GM21528 (cell line): ENCODE results near the gene TFB2M.
"Not testable (repeated sequence)": the region's sequence is repeated elsewhere in the genome, so short reads cannot be mapped to it uniquely, and the experiment has no call there.

Experiments
- ATAC-seq: cut with Tn5 transposase; IDR thresholded peaks from one replicate; pipeline ENCODE4 v1.9.1; 2021; ENCODE audit warnings: mild to moderate bottlenecking, moderate library complexity; ENCODE audit not compliant: unreplicated experiment, low FRiP score

TFB2M gene

DNA sequence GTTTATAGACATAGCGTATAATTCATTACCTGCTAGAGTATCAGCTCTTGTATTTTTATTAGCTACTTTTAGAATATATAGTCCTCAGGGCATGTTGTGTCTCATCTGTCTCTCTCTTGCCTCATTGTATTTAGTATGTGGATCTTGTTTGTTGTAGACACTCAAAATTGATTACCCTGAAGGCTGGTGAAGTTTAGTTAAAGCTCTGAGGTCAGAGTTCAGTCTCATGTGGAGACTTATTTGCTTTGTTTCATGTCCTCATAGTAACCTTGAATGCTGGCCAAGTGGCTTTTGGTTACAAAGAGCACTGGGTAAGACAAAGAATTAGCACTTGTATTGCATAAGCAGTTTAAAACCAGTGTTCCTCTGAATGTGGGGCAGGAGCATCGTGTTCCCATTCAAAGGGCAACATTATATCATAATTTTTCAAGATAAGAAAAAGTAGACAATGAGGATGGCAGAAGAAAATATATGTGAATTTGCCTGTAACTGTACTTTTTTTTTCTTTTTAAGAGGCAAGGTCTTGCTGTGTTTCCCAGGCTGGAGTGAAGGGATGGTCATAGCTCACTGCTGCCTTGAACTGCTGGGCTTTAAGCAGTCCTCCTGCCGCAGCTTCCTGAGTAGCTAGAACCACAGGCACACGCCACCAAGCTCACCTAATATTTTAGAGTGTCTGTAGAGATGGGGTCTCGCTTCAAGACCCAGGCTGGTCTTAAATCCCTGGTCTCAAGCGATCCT is 17.6 kb upstream of the TFB2M start:
- no peak for ATAC-seq

- ATAC-seq, result no peak
These were observed 17.0 kb upstream of the TFB2M start for GRCh38 chr1:246583056-246583440.

DNA sequence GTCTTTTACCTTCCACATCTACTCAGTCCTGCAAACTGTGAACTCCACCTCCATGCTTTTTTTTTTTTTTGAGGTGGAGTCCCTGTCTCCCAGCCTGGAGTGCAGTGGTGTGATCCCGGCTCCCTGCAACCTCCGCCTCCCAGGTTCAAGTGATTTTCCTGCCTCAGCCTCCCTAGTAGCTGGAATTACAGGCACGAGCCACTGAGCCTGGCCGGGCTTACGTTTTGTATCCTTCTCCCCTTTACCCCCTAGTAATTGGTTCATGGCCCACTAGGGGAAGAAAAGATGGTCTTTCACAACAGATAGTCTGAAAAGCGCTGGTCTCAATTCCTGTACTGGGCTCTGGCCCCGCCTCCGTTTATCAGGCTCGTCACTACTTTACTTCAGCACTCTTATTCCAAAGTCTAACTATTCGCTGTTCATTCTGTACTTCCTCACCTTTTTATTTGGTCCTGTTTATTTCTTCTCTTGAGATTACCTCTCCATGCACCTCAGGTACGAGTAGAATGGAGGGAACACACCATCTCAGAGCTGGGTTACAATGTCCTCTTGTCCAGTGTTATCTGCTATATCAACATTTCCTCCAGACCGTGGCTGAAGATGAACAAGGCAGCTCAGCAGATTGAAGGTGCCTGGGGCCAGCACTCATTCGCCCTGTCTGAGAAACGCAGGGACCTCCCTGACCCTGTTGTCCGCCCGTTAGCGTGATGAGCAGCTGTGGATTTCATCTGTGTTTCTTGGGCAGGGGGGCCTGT is 16.4 kb upstream of the TFB2M start:
- ATAC-seq, result no peak

GRCh38 chr1:246580497-246581370 is 14.7 kb upstream of the TFB2M start:
- ATAC-seq, result no peak

DNA sequence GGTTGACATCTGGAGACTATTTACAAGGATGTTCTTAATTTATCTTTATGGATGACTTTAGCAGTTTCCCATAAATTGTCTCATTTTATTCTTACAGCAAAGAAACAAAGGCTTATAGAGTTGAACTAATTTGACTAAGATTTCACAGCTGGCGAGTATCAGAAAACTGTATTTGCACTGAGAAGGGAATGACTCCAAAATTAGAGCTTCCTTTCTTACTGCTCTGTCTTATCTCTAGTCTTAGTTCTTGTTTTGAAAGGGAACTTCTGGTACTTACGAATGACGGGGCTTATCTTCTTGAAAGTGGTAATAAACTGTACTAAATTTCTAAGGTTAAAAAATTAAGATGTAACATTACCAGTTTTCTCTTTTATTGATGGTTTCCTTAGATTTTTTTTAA is 13.8 kb upstream of the TFB2M start:
- peak; percentile 83 for ATAC-seq

- ATAC-seq, result no peak
These were observed 11.7 kb upstream of the TFB2M start for GRCh38 chr1:246577720-246578106.

DNA sequence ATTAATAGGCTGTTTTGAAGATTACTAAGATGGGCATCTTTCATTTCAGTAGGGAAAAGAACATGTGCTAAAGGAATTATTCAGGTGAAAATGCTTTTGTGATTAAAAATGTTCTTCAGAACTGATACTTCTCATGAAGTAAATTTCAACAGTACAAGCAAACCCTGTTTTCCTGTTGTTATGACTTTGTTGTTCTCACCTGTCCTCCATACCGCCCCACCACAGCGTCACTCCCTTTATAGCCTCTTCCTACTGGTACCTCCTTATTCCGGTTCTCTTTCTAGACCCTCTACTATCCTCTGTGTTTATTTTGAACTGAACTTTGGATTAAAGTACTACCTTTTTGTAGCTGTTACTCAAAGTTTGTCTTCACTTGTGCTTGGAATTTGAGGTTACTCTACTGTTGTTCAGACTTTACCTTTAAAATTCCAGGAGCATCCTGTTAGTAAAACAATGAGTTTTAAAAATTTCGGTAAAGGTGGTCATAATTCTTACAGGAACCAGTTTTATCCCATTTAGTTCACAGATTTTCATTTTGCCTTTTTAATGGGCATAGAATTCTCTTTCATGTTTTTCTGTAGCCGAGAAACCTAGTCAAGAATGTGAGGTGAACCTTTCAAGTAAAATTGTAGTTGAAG is 11.1 kb upstream of the TFB2M start:
- no peak for ATAC-seq

DNA sequence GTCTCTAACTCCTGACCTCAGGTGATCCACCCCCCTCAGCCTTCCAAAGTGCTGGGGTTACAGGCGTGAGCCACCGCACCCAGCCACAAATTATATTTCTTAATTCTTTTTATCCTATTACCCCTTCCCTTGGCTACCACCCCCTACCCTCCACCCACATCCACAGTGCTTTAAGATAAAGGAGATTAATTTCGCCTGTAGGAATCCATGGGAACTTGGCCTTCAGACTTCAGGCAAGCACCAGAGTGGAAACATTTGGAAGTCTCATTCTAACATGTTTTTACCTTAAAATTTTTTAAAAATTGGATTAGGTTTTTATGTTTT is 10.6 kb upstream of the TFB2M start:
- ATAC-seq, result no peak

DNA sequence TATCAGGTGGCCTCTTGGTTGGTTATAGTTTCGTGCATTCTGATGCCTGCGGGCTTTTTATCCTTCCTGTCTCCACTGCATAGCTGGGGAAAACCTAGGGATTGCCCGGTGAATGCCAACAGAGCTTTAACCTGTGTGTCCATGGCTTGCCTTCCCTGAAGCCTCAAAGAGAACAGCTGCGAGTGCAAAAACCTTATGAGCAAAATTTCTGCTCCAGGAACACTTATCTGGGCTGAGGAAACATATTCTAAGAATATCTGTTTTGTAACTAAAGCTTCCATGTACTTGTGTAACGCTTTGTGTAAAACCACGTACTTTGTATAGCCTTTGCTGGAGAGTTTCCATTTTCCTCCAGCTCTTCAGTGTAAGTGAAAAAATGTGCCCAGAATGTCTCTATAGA is 7.4 kb upstream of the TFB2M start:
- ATAC-seq, result no peak

DNA sequence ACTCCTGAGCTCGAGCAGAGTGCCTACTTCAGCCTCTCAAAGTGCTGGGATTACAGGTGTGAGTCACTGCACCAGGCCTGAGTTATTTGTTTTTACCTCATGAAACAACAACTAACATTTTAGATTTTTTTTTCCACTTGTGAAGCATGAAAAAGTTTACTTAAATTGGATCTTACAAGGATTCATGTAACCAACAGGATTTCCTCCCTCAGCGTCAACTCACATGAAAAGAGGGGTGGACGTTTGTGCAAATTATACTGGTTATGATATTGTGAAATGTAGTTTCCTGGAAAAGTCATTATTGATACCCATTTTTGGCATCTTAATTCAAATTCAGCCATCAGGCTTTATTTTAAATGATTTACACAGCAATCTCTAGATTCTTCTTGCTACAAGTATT is 6.7 kb upstream of the TFB2M start:
- no peak for ATAC-seq

GRCh38 chr1:246571953-246572352 is 5.9 kb upstream of the TFB2M start:
- no peak for ATAC-seq

DNA sequence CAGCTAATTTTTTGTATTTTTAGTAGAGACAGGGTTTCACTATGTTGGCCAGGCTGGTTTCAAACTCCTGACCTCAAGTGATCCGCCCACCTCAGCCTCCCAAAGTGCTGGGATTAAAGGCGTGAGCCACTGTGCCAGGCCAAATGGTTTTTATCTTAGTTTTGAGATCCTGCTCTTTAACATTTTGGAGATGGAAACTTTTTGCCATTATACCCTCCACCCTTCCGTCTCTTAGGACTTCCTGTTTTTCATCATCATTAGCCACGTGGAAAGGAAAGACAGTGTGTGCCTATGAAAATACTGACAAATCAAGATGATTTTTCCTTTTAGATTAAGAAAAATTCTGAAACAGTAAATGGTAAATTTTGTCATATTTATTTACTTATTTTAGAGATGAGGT is 5.2 kb upstream of the TFB2M start:
- not testable (repeated sequence) for ATAC-seq

GRCh38 chr1:246569248-246570238 is 3.5 kb upstream of the TFB2M start:
- ATAC-seq, result no peak

DNA sequence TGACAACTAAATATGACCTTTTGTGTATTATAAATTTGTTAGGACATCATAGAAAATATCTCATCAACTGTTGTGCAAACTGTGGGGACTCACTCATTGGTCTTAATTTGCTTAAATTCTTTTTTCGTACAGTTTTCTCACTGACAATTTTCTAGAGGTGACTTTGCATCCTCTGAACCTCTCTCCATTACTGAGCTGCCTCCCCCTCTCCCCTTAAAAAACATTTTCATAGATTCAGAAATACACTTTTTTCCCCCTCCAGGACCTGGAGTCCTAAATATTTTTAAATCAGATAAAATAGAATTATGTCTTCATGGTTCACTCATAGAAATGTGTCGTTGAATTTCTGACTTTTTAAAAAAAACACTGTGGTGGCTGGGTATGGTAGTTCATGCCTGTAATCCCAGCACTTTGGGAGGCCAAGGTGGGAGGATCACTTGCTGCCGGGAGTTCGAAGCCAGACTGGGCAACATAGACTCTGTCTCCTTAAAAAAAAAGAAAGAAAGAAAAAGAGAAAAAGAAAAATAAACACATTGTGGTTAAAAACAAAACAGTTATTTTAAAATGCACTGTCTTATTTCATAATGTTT is 1.7 kb upstream of the TFB2M start:
- no peak for ATAC-seq

- peak; percentile 29 for ATAC-seq
These were observed 968 bp upstream of the TFB2M start for GRCh38 chr1:246566813-246567645.

DNA sequence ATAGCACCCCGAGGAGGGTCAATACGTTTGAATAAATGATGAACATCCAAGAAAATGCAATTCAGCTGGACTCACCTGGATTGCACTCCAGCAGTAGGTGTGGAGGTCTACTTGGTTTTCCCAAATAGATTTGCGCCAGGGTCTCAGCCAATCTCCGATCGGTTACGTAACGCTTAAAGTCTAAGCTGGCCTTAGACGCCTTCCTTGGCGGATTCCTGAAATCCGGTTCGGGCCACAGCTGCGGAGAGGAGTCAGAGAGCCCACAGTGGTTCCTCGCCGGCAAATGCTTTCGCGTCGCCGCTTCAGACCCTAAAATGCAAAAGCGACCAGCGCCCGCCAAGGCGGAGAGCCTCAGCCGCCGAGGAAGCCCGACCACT is 322 bp downstream of the TFB2M start:
- ATAC-seq, result no peak

DNA sequence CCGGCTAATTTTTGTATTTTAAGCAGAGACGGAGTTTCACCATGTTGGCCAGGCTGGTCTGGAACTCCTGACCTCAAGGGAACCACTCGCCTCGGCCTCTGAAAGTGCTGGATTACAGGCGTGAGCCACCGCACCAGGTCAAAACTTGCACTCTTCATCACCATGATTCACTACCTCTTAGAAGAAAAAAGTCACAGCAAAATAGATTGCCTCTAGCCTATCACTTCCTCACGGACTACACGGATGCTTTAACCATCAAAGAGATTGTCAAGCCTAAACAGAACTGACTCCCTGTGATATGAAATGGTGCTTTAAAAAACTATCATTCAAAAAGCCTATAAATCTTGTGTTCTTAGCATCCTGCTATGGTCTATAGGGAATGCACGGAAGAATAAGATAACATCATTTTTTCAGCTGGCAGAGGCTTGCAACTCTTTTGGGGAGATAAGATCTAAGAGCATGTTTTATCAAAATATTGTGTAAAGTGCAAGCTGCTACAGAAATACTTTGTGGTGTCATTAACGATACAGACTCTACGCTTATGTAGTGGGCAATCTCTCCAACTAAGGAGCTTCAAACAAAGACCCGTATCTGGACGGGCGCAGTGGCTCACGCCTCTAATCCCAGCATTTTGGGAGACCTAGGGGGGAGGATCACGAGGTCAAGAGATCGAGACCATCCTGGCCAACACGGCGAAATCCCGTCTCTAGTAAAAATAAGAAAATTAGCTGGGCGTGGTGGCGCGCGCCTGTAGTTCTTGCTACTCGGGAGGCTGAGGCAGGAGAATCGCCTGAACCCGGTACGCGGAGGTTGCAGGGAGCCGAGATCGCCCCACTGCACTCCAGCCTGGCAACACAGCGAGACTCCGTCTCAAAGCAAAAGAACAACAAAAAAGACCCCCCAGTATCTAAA is 966 bp downstream of the TFB2M start:
- ATAC-seq, result no peak
